ENCODE data around the gene NIM1K. TPM values are rescaled to one million over a fixed set of nuclear protein-coding genes. Genes with fewer than 3 reads are reported as not detected.

Gene NIM1K
- total RNA-seq, 4 donors from 2014 or later = 0.42 to 2.3 (median 1.6) TPM

DNA sequence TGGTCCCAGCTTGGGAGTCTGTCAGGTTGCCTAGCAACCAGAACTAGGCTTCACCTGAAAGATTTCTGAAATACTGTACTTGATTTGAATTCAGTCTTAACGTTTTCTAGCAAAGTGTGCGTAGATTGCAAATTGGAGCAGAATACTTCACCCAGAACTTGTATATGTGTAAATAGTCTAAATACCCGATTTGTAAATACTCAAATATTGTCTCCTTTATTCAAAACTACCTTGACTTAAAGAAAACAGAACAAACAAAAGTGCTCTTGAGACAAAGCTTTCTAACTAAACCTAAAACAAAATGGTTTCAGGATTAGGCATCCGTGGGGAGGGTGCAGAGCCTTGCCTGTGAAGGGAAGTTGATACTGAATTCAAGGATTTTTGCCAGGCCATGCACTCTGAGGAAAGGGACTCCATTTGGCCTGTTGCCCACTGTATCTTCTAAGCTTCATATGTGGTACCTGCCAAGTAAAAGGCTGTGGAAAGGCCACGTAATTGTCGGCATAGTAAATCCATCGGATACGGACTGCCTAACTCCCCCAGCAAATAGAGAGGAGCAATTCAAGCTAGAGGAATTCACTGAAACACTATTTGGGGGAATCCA, 121.9 kb downstream of the NIM1K start:
- WGBS = 47% methylated on average over 8 of the region's 8 CpGs
- peak overlapping the region; percentile 76 to 94 (median 90) for H3K4me3 ChIP-seq
- intact Hi-C loops (cut with DNase I) = loop anchor here (5.0 to 10.0 kb wide), 4 partner anchors 73 to 192 kb away; partner anchors contain the start of genes NIM1K, TMEM267 and ZNF131

GRCh38 chr5:43314724-43315123, 122.7 kb downstream of the NIM1K start:
- Histone ChIP-seq H3K27me3 (no peaks in the 10 kb centered on the region), H3K4me1 (peaks cover 12 to 38% (median 32%) of the 10 kb centered on the region in 4 donors), H3K9me3 (no peaks in the 10 kb centered on the region), H3K36me3 (no peaks in the 10 kb centered on the region), H3K27ac (replicated peaks in 1 of 4) (no peak overlapping the region), H3K4me3 (no peak overlapping the region)
- TF ChIP-seq POLR2A (IDR thresholded peaks at IDR 0.05; ENCODE audit: low read depth) (no peak), POLR2AphosphoS5 (IDR thresholded peaks at IDR 0.05) (no peak), EP300 (IDR thresholded peaks at IDR 0.05) (no peak)
- TF ChIP-seq, protein P1, sequence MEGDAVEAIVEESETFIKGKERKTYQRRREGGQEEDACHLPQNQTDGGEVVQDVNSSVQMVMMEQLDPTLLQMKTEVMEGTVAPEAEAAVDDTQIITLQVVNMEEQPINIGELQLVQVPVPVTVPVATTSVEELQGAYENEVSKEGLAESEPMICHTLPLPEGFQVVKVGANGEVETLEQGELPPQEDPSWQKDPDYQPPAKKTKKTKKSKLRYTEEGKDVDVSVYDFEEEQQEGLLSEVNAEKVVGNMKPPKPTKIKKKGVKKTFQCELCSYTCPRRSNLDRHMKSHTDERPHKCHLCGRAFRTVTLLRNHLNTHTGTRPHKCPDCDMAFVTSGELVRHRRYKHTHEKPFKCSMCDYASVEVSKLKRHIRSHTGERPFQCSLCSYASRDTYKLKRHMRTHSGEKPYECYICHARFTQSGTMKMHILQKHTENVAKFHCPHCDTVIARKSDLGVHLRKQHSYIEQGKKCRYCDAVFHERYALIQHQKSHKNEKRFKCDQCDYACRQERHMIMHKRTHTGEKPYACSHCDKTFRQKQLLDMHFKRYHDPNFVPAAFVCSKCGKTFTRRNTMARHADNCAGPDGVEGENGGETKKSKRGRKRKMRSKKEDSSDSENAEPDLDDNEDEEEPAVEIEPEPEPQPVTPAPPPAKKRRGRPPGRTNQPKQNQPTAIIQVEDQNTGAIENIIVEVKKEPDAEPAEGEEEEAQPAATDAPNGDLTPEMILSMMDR (IDR thresholded peaks at IDR 0.05) = no peak
- no peak for DNase-seq (ENCODE audit: extremely low spot score)
- 95% methylated on average over 6 of the region's 6 CpGs for WGBS
- intact Hi-C loops (cut with DNase I) = loop anchor here (5.0 to 10.0 kb wide), 4 partner anchors 73 to 192 kb away; partner anchors contain the start of genes NIM1K, TMEM267 and ZNF131

More for the DNA sequence above, 121.9 kb downstream of the NIM1K start:
- H3K36me3 ChIP-seq = no peaks in the 10 kb centered on the region
- peak overlapping the region; percentile 90 to 94 (median 92) for H3K27ac ChIP-seq (replicated peaks in 1 of 4)
- H3K27me3 ChIP-seq = no peaks in the 10 kb centered on the region
- H3K4me1 ChIP-seq = peaks cover 18 to 46% (median 38%) of the 10 kb centered on the region in 4 donors
- H3K9me3 ChIP-seq = no peaks in the 10 kb centered on the region
- no peak for DNase-seq (ENCODE audit: extremely low spot score)
- TF ChIP-seq POLR2AphosphoS5 (IDR thresholded peaks at IDR 0.05) (no peak), POLR2A (IDR thresholded peaks at IDR 0.05; ENCODE audit: low read depth) (no peak), EP300 (IDR thresholded peaks at IDR 0.05) (no peak)
- TF ChIP-seq, protein P1 (IDR thresholded peaks at IDR 0.05) = no peak

- no peak overlapping the region for H3K27ac ChIP-seq (replicated peaks in 1 of 4)
- H3K4me3 ChIP-seq = no peak overlapping the region
- WGBS = 91% methylated on average over 8 of the region's 8 CpGs
- no peaks in the 10 kb centered on the region for H3K36me3 ChIP-seq
- intact Hi-C loops (cut with DNase I) = loop anchor here (10.0 kb wide), 1 partner anchor 120 kb away; the partner anchor contains the start of gene NIM1K
- no peak for TF ChIP-seq POLR2A (IDR thresholded peaks at IDR 0.05; ENCODE audit: low read depth)
- H3K4me1 ChIP-seq = peaks cover 12 to 32% (median 27%) of the 10 kb centered on the region in 4 donors
- DNase-seq (ENCODE audit: extremely low spot score) = no peak
- H3K9me3 ChIP-seq = no peaks in the 10 kb centered on the region
- no peaks in the 10 kb centered on the region for H3K27me3 ChIP-seq
These were observed 123.2 kb downstream of the NIM1K start for GRCh38 chr5:43315263-43315662.

DNA sequence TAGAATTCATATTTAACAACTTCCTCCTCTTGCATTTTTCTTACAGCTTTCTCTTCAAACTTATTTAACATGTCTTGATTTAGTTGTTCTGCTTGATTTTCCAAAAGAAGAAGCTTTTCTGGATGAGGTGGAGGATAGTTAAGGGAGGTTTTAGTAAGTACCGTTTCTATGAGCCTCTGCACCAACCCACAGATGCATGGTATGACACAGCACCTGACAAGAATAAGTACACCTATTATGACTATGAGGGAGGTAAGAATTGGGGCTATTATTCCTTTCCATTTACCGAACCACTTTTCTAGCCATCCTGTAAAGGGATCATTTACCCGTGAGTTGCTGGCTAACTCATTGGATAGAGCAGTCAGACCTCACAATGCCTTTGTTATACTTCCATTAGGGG, 123.7 kb downstream of the NIM1K start:
- Histone ChIP-seq H3K9me3 (no peaks in the 10 kb centered on the region), H3K27me3 (no peaks in the 10 kb centered on the region), H3K36me3 (no peaks in the 10 kb centered on the region), H3K4me3 (no peak overlapping the region), H3K4me1 (peaks cover 12 to 28% (median 23%) of the 10 kb centered on the region in 4 donors), H3K27ac (replicated peaks in 1 of 4) (no peak overlapping the region)
- 92% methylated on average over 3 of the region's 3 CpGs for WGBS
- intact Hi-C loops (cut with DNase I) = loop anchor here (10.0 kb wide), 1 partner anchor 121 kb away; the partner anchor contains the start of gene NIM1K
- TF ChIP-seq POLR2A (IDR thresholded peaks at IDR 0.05; ENCODE audit: low read depth) (no peak), EP300 (IDR thresholded peaks at IDR 0.05) (no peak), POLR2AphosphoS5 (IDR thresholded peaks at IDR 0.05) (no peak)
- TF ChIP-seq, protein P1 (IDR thresholded peaks at IDR 0.05) = no peak
- no peak for DNase-seq (ENCODE audit: extremely low spot score)

DNA sequence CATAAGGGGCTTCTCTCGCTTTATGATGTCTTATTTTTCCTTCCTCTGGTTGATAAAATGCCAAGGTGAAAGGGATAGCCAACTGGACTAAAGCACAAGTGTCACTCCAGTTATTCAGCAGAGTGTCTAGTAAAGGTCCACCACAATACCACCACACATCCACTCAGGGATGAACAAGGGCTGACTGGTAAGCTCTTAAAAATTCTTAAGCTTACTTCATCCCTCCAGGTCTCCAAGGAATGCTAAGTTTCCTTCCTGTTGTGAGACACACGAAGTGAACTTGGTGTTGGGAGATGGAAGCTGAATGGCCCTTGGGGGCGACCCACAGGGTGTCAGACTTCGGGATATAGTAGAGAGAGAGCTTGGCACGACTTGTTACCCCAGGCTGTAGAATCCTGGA, 124.4 kb downstream of the NIM1K start:
- TF ChIP-seq POLR2A (IDR thresholded peaks at IDR 0.05; ENCODE audit: low read depth) (no peak), POLR2AphosphoS5 (IDR thresholded peaks at IDR 0.05) (no peak), EP300 (IDR thresholded peaks at IDR 0.05) (no peak)
- TF ChIP-seq, protein P1 (IDR thresholded peaks at IDR 0.05) = no peak
- H3K27ac ChIP-seq (replicated peaks in 1 of 4) = no peak overlapping the region
- intact Hi-C loops (cut with DNase I) = loop anchor here (10.0 kb wide), 1 partner anchor 122 kb away; the partner anchor contains the start of gene NIM1K
- WGBS = 79% methylated on average over 5 of the region's 5 CpGs
- no peaks in the 10 kb centered on the region for H3K9me3 ChIP-seq
- no peaks in the 10 kb centered on the region for H3K36me3 ChIP-seq
- H3K4me1 ChIP-seq = peaks cover 12 to 21% (median 18%) of the 10 kb centered on the region in 4 donors
- H3K27me3 ChIP-seq = no peaks in the 10 kb centered on the region
- no peak for DNase-seq (ENCODE audit: extremely low spot score)
- no peak overlapping the region for H3K4me3 ChIP-seq

Measured in esophagus muscularis mucosa (tissue), 4 donors.